Measurements from ENCODE around the gene TM4SF18.
"Not testable (repeated sequence)": the region's sequence is repeated elsewhere in the genome, so short reads cannot be mapped to it uniquely, and the experiment has no call there.

Gene TM4SF18

DNA sequence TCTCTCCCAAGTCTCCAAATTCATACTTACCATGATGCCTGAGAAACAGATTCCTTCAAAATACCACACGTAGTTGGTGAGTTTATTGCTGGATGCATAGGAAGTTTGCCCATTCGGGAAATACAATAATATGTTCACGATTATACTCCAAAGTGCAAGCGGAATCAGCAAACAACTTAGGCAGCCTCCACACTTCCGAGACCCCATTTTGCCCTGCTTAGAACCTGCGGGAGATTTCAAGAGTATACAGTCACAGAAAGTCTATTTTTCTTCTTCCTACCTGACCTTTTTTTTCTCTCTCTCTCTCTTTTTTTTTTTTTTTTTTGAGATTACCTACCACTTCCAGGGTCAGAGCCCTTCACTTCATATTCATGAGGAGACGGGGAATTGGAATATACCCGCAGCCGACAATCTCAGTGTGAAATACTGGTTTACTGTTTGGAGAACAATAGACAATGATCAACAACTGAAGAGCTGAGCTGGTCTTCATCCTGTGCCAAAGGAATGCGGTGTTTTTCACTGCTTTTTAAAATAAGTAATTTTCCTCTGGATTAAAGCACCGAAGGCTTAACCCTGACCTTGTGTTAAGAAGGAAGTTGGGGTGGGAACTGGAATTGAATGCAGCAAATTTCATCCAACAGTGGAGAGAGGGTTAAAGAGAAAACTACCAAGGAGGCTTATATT is at the start of gene TM4SF18:
Gene TM4SF18, minus strand, starts transcription at position 461 of the 684 bp plus-strand sequence. Its CDS starts 254 bp downstream, at position 207.
- no peak for DNase-seq

DNA sequence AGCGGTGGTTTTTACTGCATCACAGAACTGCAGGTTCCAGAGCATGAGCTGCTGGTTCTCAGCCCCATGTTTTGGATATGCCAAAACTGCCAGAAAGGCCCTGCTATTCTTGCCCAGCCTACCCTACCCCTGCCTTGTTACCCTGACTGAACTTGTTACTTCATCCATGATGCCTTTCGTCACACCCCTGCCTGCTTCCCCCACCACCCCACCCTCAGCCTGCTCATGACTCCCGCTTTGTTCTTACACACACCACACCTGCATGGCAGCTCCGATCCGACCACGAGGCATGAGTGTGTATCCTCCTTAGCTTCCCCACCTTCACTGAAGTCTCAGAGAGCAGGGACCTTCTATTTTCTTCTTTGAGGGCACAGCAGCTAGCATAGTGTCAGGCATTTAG is 49.1 kb upstream of the TM4SF18 start:
- DNase-seq: no peak

- DNase-seq: no peak
Observed at GRCh38 chr3:149382101-149382467, 48.6 kb upstream of the TM4SF18 start.

DNA sequence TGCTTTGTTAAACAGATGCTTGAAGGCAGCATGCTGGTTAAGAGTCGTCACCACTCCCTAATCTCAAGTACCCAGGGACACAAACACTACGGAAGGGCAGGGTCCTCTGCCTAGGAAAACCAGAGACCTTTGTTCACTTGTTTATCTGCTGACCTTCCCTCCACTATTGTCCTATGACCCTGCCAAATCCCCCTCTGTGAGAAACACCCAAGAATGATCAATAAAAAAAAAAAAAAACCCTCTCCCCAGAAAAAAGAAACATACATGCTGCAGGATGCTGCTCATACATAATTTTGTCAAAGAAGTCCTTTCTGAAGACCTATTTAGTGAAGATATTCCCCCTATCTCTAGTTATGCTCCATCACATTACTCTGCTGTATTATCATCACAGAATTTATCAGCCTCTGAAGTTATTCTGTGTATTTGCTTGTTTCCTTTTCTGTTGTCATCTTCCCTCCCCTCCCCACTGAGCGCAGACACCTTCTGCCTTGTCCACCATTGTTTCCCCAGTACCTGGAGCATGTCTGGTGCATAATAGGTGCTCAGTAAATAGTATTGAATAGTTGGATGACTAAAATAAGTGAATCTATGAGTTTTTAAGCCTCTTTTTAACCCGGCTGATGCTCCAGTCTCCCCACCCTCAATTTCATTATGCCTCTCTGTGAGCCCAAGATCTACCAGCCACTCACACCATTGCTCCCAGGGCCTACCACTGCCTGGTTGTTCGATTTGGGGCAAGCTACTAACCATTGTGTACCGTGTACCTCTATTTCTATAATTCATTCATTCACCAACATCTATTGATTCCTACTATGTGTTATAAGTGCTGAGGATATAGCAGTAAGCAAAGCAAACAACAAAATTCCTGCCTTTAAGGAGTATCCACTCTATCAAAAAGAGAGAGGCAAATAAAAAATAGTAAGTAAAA is 48.0 kb upstream of the TM4SF18 start:
- DNase-seq: no peak

- DNase-seq: not testable (repeated sequence)
Observed at GRCh38 chr3:149380220-149380619, 46.8 kb upstream of the TM4SF18 start.

- no peak for DNase-seq
Observed at GRCh38 chr3:149378478-149379309, 45.3 kb upstream of the TM4SF18 start.

DNA sequence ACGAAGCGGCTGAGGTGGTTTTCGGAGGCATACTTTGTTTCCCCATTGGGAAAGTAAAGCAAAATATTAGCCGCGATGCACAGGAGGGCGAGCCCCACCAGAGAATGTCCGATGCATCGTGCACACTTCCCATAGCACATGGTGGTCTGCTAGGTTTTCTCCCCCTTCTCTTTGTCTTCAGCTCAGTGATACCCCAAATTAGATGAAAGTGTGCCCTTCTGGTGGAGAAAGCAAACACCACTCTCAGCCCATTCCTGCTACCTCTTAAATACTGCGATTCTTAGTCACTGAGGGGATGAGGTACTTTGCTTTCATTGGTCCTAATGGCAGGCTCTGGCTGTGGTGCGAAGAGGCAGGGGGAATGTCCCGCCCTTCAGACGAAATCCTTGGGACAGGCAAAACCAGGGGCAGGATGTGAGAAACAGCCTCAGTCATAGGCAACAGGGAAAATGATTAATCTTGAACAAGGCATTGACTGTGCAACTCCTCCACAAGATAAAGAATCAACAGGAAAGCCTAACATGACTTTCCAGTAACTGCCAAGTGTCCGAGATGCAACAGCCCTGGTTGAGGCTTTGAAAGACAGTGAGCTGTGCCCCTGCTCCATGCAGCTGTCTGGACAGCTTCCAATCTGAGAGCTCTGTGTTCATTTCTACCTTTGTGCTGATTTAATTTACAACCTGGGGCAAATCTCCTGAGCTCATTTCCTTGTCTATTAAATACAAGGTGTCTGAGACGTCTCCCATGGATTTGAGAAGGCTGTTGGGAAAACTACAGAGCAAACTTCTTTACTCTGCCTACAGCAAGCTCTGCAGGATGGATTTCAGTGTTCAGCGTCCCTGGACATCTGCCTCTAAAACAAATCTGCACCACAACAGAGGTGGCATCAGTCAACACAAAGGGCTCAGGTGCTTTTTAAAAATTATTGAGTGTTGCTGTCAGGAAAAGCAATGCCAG is 44.2 kb upstream of the TM4SF18 start, which contains the start of gene TM4SF1:
Gene TM4SF1, minus strand, starts transcription at position 242 of the 957 bp plus-strand sequence. Its CDS starts 102 bp downstream, at position 140.
- no peak for DNase-seq

DNA sequence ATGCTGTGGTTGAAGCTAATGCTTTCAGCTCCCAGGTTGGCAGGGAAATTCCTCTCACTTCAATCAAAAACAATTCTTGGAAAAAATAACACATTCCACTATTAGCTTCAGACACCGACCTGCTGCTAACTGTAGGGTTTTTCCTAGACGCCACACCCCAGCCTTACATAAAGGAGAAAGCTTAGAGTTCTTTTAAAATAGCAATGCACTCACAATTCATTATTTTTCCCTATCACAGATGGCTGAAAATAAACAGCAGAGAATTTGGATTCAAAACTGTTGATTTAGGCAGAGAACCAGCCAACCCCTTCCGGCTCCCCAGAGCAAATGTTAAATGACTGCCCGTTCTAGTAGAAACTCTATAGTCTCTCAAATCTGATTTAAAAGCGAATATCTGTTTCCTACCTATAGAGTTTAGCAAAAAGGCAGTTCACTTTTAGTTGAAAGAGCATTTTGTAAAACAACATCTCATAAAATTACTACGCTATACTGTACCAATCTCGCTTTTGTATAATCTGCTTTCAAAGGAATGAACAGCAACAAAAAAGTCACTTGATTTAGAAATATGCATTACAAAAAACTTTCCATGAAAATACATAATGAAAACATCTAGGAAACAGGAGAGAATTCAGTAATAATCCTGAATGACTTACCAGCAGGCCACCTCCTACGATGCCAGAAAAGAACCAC is 43.4 kb upstream of the TM4SF18 start:
- DNase-seq: no peak

DNA sequence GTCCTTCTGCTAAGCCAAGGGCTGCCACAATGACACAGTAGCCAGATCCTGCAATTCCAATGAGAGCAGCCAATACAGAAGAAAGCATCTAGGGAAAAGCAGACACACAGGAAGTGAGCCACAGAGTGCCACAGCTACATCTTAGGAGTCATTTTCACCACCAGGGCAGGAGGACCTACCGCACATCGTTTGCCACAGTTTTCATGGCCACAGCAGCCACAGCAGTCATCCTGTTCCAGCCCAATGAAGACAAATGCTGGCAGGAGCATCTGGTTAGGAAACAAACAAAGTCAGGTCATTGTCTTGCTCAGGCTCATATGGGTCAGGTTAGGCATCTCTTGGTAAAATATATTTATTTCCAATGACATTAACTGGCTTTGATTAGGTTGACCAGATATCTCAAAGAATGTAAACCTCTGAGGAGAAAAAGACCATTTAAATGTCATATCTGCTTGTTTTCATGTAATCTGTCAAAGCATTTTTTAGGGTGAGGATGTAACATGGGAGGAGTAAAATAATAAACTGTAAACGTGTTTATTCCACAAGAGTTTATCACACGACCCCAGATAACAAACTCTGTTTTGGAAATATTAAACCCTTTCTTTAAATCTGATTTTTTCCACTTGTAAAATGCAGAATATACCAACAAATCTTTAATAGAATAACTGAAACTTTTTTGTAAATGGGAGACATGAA is 42.2 kb upstream of the TM4SF18 start:
- DNase-seq: no peak

GRCh38 chr3:149374793-149375500 is 41.5 kb upstream of the TM4SF18 start:
- DNase-seq: no peak

DNA sequence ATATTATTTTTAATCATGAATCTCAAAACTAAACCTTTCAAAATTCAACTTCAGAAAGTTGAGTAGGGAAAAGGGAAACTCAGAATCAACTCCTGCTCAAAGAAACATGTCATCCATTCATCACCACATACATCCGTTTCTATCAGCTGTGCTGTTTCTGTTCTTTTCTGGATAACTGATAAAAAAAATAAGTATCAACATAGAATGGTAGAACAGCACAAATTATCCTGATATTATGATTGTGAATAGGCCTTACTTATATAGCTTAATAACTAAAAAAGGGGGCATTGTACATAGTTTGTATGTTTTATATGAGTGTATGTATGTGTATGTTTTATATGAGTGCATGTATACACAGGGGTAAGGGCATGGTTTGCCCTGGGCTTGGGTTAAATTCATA is 41.0 kb upstream of the TM4SF18 start:
- DNase-seq: no peak

GRCh38 chr3:149373235-149374125 is 40.0 kb upstream of the TM4SF18 start:
- DNase-seq: no peak

GRCh38 chr3:149371723-149372114 is 38.3 kb upstream of the TM4SF18 start:
- no peak for DNase-seq

DNA sequence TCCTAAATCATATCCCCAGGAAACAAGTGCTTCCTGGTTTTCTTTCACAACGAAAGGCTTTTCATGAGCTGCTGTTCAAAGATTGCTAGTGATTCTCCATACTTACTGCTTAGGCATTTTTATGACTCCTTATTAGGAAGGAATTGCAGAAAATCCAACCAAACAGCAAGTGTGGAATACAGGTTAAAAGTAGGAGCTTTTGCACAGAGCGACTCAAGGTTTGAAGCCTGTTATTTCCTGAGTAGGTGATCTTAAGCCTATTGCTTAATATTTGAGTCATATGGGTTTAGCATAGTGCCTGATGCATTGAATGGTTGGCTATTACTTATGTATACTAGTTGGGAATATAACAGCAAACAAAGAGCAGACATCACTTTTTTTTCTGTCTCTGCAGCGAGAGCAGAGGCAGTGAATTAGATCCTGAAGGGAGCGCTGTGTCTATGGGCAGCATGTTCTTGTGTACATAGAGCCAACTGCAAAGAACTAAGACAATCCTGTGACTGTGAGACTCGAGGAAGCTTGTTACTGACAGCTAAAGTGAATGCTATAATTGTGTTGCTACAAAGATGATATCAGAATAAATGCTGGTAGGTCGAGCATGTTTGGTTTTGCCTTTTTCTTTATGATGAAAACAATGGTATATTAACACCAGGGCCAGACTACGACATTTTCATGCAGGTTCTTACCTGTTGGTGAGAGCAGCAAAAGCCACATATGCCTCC is 37.7 kb upstream of the TM4SF18 start:
- DNase-seq: no peak

DNA sequence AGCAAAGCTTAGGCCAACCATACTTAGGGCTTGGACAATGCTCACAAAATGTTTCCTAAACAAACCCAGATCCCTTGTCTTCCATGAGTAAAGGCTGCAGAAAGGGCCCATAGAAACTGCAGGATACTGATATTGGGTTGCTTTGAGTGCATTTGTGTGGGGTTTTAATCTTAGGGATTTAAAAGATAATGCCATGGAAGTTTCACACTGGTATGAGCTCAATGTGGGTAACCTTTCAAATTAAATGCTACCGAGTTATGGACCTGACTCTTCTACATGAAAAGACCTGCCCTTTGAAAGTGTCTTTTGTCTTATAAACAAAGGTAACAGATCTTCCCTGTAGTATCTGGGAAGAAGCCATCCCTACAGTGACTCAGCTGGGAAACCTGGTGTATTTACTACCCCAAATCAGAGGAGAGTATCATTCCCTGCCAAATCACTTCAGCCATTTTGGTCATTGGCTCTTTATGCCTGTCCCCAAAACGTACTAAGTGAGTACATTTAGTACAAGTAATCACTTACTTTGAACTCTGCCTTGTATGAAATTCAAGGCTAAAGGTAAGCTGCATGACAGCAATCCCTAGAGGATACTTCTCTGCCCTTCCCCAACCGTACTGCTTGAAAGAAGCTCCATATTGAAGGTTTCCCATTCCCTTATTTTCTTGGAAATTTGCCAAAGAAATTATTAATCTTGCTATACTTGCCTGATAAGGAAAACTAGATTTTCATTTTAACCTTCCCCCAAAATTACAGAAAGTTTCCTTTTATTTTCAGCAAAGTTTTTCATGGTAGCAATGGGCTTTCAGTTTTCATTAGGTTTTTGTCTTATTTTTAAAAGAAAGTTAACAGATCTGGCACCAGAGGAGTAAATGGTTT is 36.8 kb upstream of the TM4SF18 start:
- DNase-seq: no peak

- no peak for DNase-seq
Observed at GRCh38 chr3:149368674-149369497, 35.5 kb upstream of the TM4SF18 start.

All from activated CD4-positive, alpha-beta T cell treated with anti-CD3 and anti-CD28 coated beads, Interleukin-2, amount 50 U/mL, for 16 hours (primary cell).